ENCODE results near the gene FJX1. TPM values are rescaled to one million over a fixed set of nuclear protein-coding genes. Genes with fewer than 3 reads are reported as not detected.

The FJX1 gene
- total RNA-seq, 1 experiment from 2014 or later = 13.7 TPM

DNA sequence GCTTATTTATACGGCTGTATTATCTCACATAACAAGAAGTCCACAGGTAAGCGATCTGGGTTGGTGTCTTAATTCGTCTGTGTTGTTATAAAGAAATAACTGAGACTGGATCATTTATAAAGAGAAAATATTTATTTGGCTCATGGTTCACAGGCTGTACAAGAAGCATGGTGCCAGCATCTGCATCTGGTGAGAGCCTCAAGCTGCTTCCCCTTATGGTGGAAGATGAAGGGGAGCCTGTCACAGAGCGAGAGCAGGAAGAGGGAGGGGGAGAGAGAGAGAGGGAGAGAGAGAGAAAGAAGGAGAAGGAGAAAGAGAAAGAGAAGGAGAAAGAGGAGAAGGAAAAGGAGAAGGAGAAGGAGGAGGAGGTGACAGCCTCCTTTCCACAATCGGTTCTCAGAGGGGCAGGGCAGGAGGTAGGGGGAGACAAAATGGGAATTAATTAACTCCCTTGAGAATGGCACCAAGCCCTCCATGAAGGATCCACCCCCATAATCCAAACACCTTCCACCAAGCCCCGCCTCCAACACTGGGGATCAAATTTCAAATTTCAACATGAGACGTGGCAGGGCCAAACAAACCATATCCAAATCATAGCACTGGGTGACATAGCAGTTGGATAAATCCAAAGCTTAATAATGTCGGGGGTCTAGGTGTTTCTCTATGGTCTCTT, 29.3 kb downstream of the FJX1 start (continued):
- TF ChIP-seq, protein P1, sequence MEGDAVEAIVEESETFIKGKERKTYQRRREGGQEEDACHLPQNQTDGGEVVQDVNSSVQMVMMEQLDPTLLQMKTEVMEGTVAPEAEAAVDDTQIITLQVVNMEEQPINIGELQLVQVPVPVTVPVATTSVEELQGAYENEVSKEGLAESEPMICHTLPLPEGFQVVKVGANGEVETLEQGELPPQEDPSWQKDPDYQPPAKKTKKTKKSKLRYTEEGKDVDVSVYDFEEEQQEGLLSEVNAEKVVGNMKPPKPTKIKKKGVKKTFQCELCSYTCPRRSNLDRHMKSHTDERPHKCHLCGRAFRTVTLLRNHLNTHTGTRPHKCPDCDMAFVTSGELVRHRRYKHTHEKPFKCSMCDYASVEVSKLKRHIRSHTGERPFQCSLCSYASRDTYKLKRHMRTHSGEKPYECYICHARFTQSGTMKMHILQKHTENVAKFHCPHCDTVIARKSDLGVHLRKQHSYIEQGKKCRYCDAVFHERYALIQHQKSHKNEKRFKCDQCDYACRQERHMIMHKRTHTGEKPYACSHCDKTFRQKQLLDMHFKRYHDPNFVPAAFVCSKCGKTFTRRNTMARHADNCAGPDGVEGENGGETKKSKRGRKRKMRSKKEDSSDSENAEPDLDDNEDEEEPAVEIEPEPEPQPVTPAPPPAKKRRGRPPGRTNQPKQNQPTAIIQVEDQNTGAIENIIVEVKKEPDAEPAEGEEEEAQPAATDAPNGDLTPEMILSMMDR (IDR thresholded peaks at IDR 0.05 in 2 of 3, conservative IDR thresholded peaks at IDR 0.05 in 1 of 3; ENCODE audit: borderline replicate concordance in 1 of 3, insufficient read depth in 1 of 3, low read depth in 2 of 3, low read length in 2 of 3) = no peak
- TF ChIP-seq JUND (IDR thresholded peaks at IDR 0.05) (no peak), SIN3A (IDR thresholded peaks at IDR 0.05; ENCODE audit: low read depth) (no peak)

- BruUV-seq (replicated peaks) = no TSS peak
- Histone ChIP-seq H3K27ac (ENCODE audit: low read depth, low read length) (no peak overlapping the region), H3K36me3 (ENCODE audit: control insufficient read depth in 1 of 2, insufficient read depth in 2 of 2, low read length in 2 of 2) (no peaks in the 10 kb centered on the region), H3K9ac (ENCODE audit: low read length) (no peak overlapping the region), H3K9me2 (ENCODE audit: insufficient read depth) (no peaks in the 10 kb centered on the region), H3K4me1 (ENCODE audit: control insufficient read depth in 1 of 2, insufficient read depth in 2 of 2, low read length in 2 of 2) (peaks cover 0 to 3% of the 10 kb centered on the region in 2 experiments; a peak in 1 of 4 replicates), H3K9me3 (ENCODE audit: control insufficient read depth in 1 of 2, insufficient read depth in 1 of 2, low read depth in 1 of 2, low read length in 2 of 2) (no peaks in the 10 kb centered on the region), H3K79me2 (ENCODE audit: insufficient read depth, low read length) (no peaks in the 10 kb centered on the region), H4K20me1 (ENCODE audit: insufficient read depth) (no peaks in the 10 kb centered on the region), H2AFZ (ENCODE audit: low read depth, low read length, poor library complexity, severe bottlenecking) (no peak overlapping the region), H3K4me3 (replicated peaks in 1 of 2; ENCODE audit: low read depth in 1 of 2, low read length in 2 of 2) (no peak overlapping the region), H3K27me3 (ENCODE audit: insufficient read depth, low read length) (no peaks in the 10 kb centered on the region), H3K4me2 (ENCODE audit: low read length) (no peak overlapping the region)
- DNase-seq (ENCODE audit: low read depth, low spot score) (no peak), ATAC-seq (no peak)
- ChIA-PET RAD21 (ENCODE audit: low non-redundant PET in 1 of 2, low total read pairs in 2 of 2, uncharacterized antibody in 2 of 2, unreplicated experiment in 2 of 2) (no interaction called here), CTCF (no interaction called here), POLR2A (no interaction called here)
- TF ChIP-seq EZH2 (IDR thresholded peaks at IDR 0.05) = no peak
- TF ChIP-seq, protein P2, sequence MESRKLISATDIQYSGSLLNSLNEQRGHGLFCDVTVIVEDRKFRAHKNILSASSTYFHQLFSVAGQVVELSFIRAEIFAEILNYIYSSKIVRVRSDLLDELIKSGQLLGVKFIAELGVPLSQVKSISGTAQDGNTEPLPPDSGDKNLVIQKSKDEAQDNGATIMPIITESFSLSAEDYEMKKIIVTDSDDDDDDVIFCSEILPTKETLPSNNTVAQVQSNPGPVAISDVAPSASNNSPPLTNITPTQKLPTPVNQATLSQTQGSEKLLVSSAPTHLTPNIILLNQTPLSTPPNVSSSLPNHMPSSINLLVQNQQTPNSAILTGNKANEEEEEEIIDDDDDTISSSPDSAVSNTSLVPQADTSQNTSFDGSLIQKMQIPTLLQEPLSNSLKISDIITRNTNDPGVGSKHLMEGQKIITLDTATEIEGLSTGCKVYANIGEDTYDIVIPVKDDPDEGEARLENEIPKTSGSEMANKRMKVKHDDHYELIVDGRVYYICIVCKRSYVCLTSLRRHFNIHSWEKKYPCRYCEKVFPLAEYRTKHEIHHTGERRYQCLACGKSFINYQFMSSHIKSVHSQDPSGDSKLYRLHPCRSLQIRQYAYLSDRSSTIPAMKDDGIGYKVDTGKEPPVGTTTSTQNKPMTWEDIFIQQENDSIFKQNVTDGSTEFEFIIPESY (IDR thresholded peaks at IDR 0.05; ENCODE audit: extremely low read depth, insufficient replicate concordance, low read length) = no peak
- no peak for TF ChIP-seq CEBPB (IDR thresholded peaks at IDR 0.05; ENCODE audit: low read depth)
- intact Hi-C loops (cut with micrococcal nuclease) = no loop called here
These were observed 31.7 kb downstream of the FJX1 start for GRCh38 chr11:35650006-35650405.
